ENCODE measurements around the gene ATXN7L1.

The ATXN7L1 gene

DNA sequence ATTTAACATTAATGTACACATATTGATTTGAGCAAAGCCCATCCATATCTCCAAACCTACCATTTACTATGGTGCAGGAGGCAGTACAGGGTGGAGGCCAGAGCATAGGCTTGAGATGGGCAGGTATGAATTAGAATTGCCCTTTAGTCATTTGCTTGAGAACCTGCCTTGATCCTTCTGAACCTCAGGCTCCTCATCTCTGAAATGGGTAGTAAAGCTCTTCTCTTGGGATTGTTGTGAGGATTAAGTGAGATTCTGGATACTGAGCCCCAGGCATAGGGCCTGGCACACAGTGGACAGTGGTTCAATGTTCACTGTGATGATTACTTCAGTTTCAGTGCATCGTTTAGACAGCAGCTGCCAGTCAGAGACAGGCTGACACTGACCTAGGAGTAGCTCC lies 5.0 kb upstream of the ATXN7L1 start:
- TF ChIP-seq, protein P1, sequence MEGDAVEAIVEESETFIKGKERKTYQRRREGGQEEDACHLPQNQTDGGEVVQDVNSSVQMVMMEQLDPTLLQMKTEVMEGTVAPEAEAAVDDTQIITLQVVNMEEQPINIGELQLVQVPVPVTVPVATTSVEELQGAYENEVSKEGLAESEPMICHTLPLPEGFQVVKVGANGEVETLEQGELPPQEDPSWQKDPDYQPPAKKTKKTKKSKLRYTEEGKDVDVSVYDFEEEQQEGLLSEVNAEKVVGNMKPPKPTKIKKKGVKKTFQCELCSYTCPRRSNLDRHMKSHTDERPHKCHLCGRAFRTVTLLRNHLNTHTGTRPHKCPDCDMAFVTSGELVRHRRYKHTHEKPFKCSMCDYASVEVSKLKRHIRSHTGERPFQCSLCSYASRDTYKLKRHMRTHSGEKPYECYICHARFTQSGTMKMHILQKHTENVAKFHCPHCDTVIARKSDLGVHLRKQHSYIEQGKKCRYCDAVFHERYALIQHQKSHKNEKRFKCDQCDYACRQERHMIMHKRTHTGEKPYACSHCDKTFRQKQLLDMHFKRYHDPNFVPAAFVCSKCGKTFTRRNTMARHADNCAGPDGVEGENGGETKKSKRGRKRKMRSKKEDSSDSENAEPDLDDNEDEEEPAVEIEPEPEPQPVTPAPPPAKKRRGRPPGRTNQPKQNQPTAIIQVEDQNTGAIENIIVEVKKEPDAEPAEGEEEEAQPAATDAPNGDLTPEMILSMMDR (IDR thresholded peaks at IDR 0.05; ENCODE audit: low read depth, low read length, missing control alignments): no peak
- H3K4me3 ChIP-seq (replicated peaks; ENCODE audit: low read depth, low read length): no peak overlapping the region
- DNase-seq (ENCODE audit: extremely low read depth, low read depth): no peak

DNA sequence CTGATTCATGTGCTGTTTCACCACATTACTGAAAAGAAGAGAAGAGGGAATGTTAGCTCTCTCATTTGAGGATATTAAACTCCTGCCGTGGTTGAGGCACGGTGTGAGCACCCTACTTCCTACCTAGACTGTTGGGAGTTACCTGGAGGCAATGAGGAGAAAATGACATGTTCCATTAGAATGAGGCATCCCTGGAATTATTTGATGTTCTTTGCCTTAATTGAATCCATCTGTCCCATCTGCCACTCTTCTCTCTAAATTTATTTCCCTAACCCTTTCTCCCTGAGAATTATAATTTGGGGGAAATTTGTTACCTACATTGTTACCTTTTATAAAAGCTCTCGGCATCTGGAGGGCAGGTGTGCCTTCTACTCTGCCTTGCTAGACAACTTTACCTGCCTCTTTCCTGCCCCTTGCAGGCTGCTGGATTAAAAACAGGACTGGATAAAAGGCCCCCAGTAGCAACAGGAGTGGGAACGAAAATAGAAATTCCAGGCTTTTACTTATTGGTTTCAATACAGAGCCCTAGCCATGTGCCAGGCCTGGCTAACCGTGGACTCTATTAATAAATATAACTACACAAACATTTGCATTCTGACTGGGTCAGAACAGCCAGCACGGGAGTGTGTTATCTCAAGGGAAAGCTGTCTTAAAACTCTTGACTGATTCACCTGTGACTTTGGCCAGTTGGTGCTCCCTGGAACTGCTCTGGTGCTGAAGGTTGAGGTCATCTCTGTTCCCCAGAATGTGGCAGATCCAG lies 4.4 kb upstream of the ATXN7L1 start:
- H3K4me3 ChIP-seq (replicated peaks; ENCODE audit: low read depth, low read length): no peak overlapping the region
- no peak for DNase-seq (ENCODE audit: extremely low read depth, low read depth)
- TF ChIP-seq, protein P1 (IDR thresholded peaks at IDR 0.05; ENCODE audit: low read depth, low read length, missing control alignments): no peak

- TF ChIP-seq, protein P1 (IDR thresholded peaks at IDR 0.05; ENCODE audit: low read depth, low read length, missing control alignments): no peak
- no peak for DNase-seq (ENCODE audit: extremely low read depth, low read depth)
- H3K4me3 ChIP-seq (replicated peaks; ENCODE audit: low read depth, low read length): no peak overlapping the region
These were observed 3.4 kb upstream of the ATXN7L1 start for GRCh38 chr7:105879782-105880181.

GRCh38 chr7:105878746-105879605 lies 2.6 kb upstream of the ATXN7L1 start:
- no peak overlapping the region for H3K4me3 ChIP-seq (replicated peaks; ENCODE audit: low read depth, low read length)
- TF ChIP-seq, protein P1 (IDR thresholded peaks at IDR 0.05; ENCODE audit: low read depth, low read length, missing control alignments): no peak
- no peak for DNase-seq (ENCODE audit: extremely low read depth, low read depth)

DNA sequence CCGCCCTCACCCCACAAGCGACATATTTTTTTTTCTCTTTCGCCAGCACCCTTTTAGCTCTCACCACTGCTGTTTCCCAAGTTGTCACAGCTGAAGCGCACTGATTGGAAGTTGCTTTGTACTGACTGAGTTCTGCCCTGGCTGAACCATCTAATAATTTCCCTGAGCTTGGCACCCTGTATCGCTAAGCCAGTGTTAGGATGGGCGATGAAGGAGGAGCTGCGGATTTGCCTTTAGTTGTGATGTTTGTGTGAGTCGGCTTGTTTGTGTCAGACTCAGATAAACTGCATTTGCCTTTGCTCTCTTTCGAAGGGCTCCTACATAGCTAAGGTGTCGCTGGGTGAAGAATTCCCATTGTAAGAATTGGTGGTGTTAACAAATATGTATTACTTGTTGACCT lies 1.3 kb upstream of the ATXN7L1 start:
- peak overlapping the region; percentile 70 for H3K4me3 ChIP-seq (replicated peaks; ENCODE audit: low read depth, low read length)
- no peak for DNase-seq (ENCODE audit: extremely low read depth, low read depth)
- TF ChIP-seq, protein P1 (IDR thresholded peaks at IDR 0.05; ENCODE audit: low read depth, low read length, missing control alignments): no peak

- DNase-seq (ENCODE audit: extremely low read depth, low read depth): no peak
- TF ChIP-seq, protein P1 (IDR thresholded peaks at IDR 0.05; ENCODE audit: low read depth, low read length, missing control alignments): no peak
- H3K4me3 ChIP-seq (replicated peaks; ENCODE audit: low read depth, low read length): peak overlapping the region; percentile 70
These were observed 684 bp upstream of the ATXN7L1 start for GRCh38 chr7:105876964-105877601.

Data from HFF-Myc (cell line).